GM21723 (cell line): ENCODE results near the gene FANCD2OS.
"Not testable (repeated sequence)": the region's sequence is repeated elsewhere in the genome, so short reads cannot be mapped to it uniquely, and the experiment has no call there.

ENCODE experiments used
- ATAC-seq: cut with Tn5 transposase; IDR thresholded peaks from one replicate; pipeline ENCODE4 v1.9.1; 2021; ENCODE audit warnings: mild to moderate bottlenecking, moderate library complexity; ENCODE audit not compliant: unreplicated experiment

The FANCD2OS gene

GRCh38 chr3:10099041-10099440, 9.0 kb downstream of the FANCD2OS start:
- no peak for ATAC-seq

- ATAC-seq, result no peak
Measured at GRCh38 chr3:10093678-10094077, 14.4 kb downstream of the FANCD2OS start.

GRCh38 chr3:10091387-10091786, 16.7 kb downstream of the FANCD2OS start:
- ATAC-seq, result not testable (repeated sequence)

- not testable (repeated sequence) for ATAC-seq
Measured at GRCh38 chr3:10090774-10091173, 17.3 kb downstream of the FANCD2OS start.

- no peak for ATAC-seq
Measured at GRCh38 chr3:10090179-10090578, 17.9 kb downstream of the FANCD2OS start.

- no peak for ATAC-seq
Measured at GRCh38 chr3:10088256-10088655, 19.8 kb downstream of the FANCD2OS start.

GRCh38 chr3:10085738-10086137, 22.3 kb downstream of the FANCD2OS start:
- no peak for ATAC-seq

- ATAC-seq, result no peak
Measured at GRCh38 chr3:10081871-10082270, 26.2 kb downstream of the FANCD2OS start.

GRCh38 chr3:10074666-10075065, 33.4 kb downstream of the FANCD2OS start:
- ATAC-seq, result no peak

GRCh38 chr3:10070077-10070476, 38.0 kb downstream of the FANCD2OS start:
- ATAC-seq, result not testable (repeated sequence)

- ATAC-seq, result no peak
Measured at GRCh38 chr3:10055097-10055496, 53.0 kb downstream of the FANCD2OS start.
